Measurements from ENCODE around the gene LMTK3. TPM values are rescaled to one million over a fixed set of nuclear protein-coding genes. Genes with fewer than 3 reads are reported as not detected.
"Not testable (repeated sequence)": the region's sequence is repeated elsewhere in the genome, so short reads cannot be mapped to it uniquely, and the experiment has no call there.

LMTK3 gene
- total and polyA plus RNA-seq, 2 experiments from 2014 or later, result 1.3 to 3.7 TPM

- TF ChIP-seq EZH2 (IDR thresholded peaks at IDR 0.05; ENCODE audit: borderline replicate concordance), result no peak
- no peak for TF ChIP-seq CTCF (IDR thresholded peaks at IDR 0.05; ENCODE audit: poor library complexity)
- no peak for TF ChIP-seq EZH2phosphoT487 (IDR thresholded peaks at IDR 0.05; ENCODE audit: low read depth, severe bottlenecking, unreplicated experiment)
- no peak for DNase-seq (ENCODE audit: low spot score)
- WGBS (ENCODE audit: low lambda C conversion rate, missing lambda C conversion rate), result 96% methylated on average over 4 of the region's 4 CpGs
Observed at GRCh38 chr19:48529156-48529555, 17.5 kb upstream of the LMTK3 start.

GRCh38 chr19:48524732-48525131 lies 13.1 kb upstream of the LMTK3 start:
- Histone ChIP-seq H3K4me2 (no peak overlapping the region), H3K27me3 (no peaks in the 10 kb centered on the region), H3K9me2 (replicated peaks; ENCODE audit: insufficient read depth) (no peaks in the 10 kb centered on the region), H3K79me2 (no peaks in the 10 kb centered on the region), H3K27ac (no peak overlapping the region), H3K4me3 (no peak overlapping the region), H3K4me1 (ENCODE audit: insufficient read depth) (no peaks in the 10 kb centered on the region), H3K36me3 (replicated peaks; ENCODE audit: insufficient read depth, low read depth) (no peaks in the 10 kb centered on the region), H4K20me1 (ENCODE audit: insufficient read depth, poor library complexity, severe bottlenecking) (no peaks in the 10 kb centered on the region), H2AFZ (no peak overlapping the region), H3K9me3 (ENCODE audit: low read depth) (no peaks in the 10 kb centered on the region)
- no peak for DNase-seq (ENCODE audit: low spot score)
- TF ChIP-seq CTCF (IDR thresholded peaks at IDR 0.05; ENCODE audit: poor library complexity), result no peak
- no peak for TF ChIP-seq EZH2phosphoT487 (IDR thresholded peaks at IDR 0.05; ENCODE audit: low read depth, severe bottlenecking, unreplicated experiment)
- no peak for TF ChIP-seq EZH2 (IDR thresholded peaks at IDR 0.05; ENCODE audit: borderline replicate concordance)
- 96% methylated on average over 5 of the region's 5 CpGs for WGBS (ENCODE audit: low lambda C conversion rate, missing lambda C conversion rate)

More at GRCh38 chr19:48529156-48529555, 17.5 kb upstream of the LMTK3 start:
- Histone ChIP-seq H3K9me3 (ENCODE audit: low read depth) (no peaks in the 10 kb centered on the region), H3K27me3 (no peaks in the 10 kb centered on the region), H3K79me2 (no peaks in the 10 kb centered on the region), H2AFZ (no peak overlapping the region), H3K9me2 (replicated peaks; ENCODE audit: insufficient read depth) (no peaks in the 10 kb centered on the region), H3K36me3 (replicated peaks; ENCODE audit: insufficient read depth, low read depth) (no peaks in the 10 kb centered on the region), H3K4me2 (no peak overlapping the region), H3K4me3 (no peak overlapping the region), H4K20me1 (ENCODE audit: insufficient read depth, poor library complexity, severe bottlenecking) (no peaks in the 10 kb centered on the region), H3K4me1 (ENCODE audit: insufficient read depth) (no peaks in the 10 kb centered on the region), H3K27ac (no peak overlapping the region)

GRCh38 chr19:48524221-48524620 lies 12.6 kb upstream of the LMTK3 start:
- Histone ChIP-seq H4K20me1 (ENCODE audit: insufficient read depth, poor library complexity, severe bottlenecking) (no peaks in the 10 kb centered on the region), H3K79me2 (no peaks in the 10 kb centered on the region), H3K9me3 (ENCODE audit: low read depth) (no peaks in the 10 kb centered on the region), H3K4me1 (ENCODE audit: insufficient read depth) (no peaks in the 10 kb centered on the region), H3K27ac (no peak overlapping the region), H3K36me3 (replicated peaks; ENCODE audit: insufficient read depth, low read depth) (no peaks in the 10 kb centered on the region), H2AFZ (no peak overlapping the region), H3K4me3 (no peak overlapping the region), H3K9me2 (replicated peaks; ENCODE audit: insufficient read depth) (no peaks in the 10 kb centered on the region), H3K27me3 (no peaks in the 10 kb centered on the region), H3K4me2 (no peak overlapping the region)
- WGBS (ENCODE audit: low lambda C conversion rate, missing lambda C conversion rate), result 98% methylated on average over 2 of the region's 2 CpGs
- TF ChIP-seq EZH2 (IDR thresholded peaks at IDR 0.05; ENCODE audit: borderline replicate concordance) (no peak), CTCF (IDR thresholded peaks at IDR 0.05; ENCODE audit: poor library complexity) (no peak), EZH2phosphoT487 (IDR thresholded peaks at IDR 0.05; ENCODE audit: low read depth, severe bottlenecking, unreplicated experiment) (no peak)
- DNase-seq (ENCODE audit: low spot score), result no peak

DNA sequence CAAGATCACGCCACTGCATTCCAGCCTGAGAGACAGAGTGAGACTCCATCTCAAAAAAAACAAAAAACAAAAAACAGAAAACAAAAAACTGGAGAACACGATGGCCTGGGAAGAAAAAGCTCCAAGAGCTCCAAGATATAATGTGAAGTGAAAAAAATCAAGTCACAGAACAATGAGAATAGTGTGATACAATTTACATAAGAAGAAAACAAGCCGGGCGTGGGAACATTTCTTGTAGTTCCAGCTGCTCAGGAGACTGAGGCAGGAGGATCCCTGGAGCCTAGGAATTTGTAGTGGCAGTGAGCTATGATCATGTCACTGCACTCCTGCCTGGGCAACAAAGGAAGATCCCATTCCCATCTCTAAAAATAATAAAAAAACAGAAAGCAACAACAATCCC lies 8.5 kb upstream of the LMTK3 start:
- Histone ChIP-seq H3K9me3 (ENCODE audit: low read depth) (no peaks in the 10 kb centered on the region), H4K20me1 (ENCODE audit: insufficient read depth, poor library complexity, severe bottlenecking) (no peaks in the 10 kb centered on the region), H3K27ac (no peak overlapping the region), H3K4me2 (no peak overlapping the region), H3K27me3 (no peaks in the 10 kb centered on the region), H3K79me2 (no peaks in the 10 kb centered on the region), H2AFZ (no peak overlapping the region), H3K9me2 (replicated peaks; ENCODE audit: insufficient read depth) (no peaks in the 10 kb centered on the region), H3K36me3 (replicated peaks; ENCODE audit: insufficient read depth, low read depth) (no peaks in the 10 kb centered on the region), H3K4me1 (ENCODE audit: insufficient read depth) (no peaks in the 10 kb centered on the region), H3K4me3 (no peak overlapping the region)
- WGBS (ENCODE audit: low lambda C conversion rate, missing lambda C conversion rate), result 82% methylated on average over 4 of the region's 4 CpGs
- DNase-seq (ENCODE audit: low spot score), result no peak
- no peak for TF ChIP-seq EZH2phosphoT487 (IDR thresholded peaks at IDR 0.05; ENCODE audit: low read depth, severe bottlenecking, unreplicated experiment)
- TF ChIP-seq EZH2 (IDR thresholded peaks at IDR 0.05; ENCODE audit: borderline replicate concordance), result no peak
- no peak for TF ChIP-seq CTCF (IDR thresholded peaks at IDR 0.05; ENCODE audit: poor library complexity)

- H3K9me2 ChIP-seq (replicated peaks; ENCODE audit: insufficient read depth); H3K4me1 ChIP-seq (ENCODE audit: insufficient read depth); H3K36me3 ChIP-seq (replicated peaks; ENCODE audit: insufficient read depth, low read depth); H2AFZ ChIP-seq; H3K27me3 ChIP-seq; H3K9me3 ChIP-seq (ENCODE audit: low read depth); H3K4me2 ChIP-seq; DNase-seq (ENCODE audit: low spot score); H4K20me1 ChIP-seq (ENCODE audit: insufficient read depth, poor library complexity, severe bottlenecking); H3K79me2 ChIP-seq; H3K4me3 ChIP-seq; H3K27ac ChIP-seq: not testable (repeated sequence)
- WGBS (ENCODE audit: low lambda C conversion rate, missing lambda C conversion rate), result 82% methylated on average over 4 of the region's 4 CpGs
Observed at GRCh38 chr19:48519426-48519825, 7.8 kb upstream of the LMTK3 start.

Measured in hepatocyte (in vitro differentiated cells).